Fibroblast of skin of left quadriceps (primary cell): Measurements from ENCODE around the gene SMPX.

ENCODE experiments used
- DNase-seq, 2 experiments: peaks; one replicate each; pipeline ENCODE4 v3.0.0-alpha.2; 2013; ENCODE audit warnings: low read depth in 2 of 2

The SMPX gene

GRCh38 chrX:21744060-21744459, 13.9 kb downstream of the SMPX start:
- DNase-seq = no peak

GRCh38 chrX:21741869-21742701, 15.8 kb downstream of the SMPX start:
- DNase-seq = no peak

GRCh38 chrX:21741364-21741763, 16.6 kb downstream of the SMPX start:
- no peak for DNase-seq

GRCh38 chrX:21740329-21741274, 17.3 kb downstream of the SMPX start:
- DNase-seq = no peak

- DNase-seq = no peak
Observed at GRCh38 chrX:21738950-21739287, 19.0 kb downstream of the SMPX start.

GRCh38 chrX:21738210-21738949, 19.5 kb downstream of the SMPX start:
- DNase-seq = no peak

- DNase-seq = no peak
Observed at GRCh38 chrX:21735768-21736127, 22.2 kb downstream of the SMPX start.

GRCh38 chrX:21735038-21735767, 22.7 kb downstream of the SMPX start:
- DNase-seq = peak in 1 of 2 experiments; percentile 17

GRCh38 chrX:21734175-21734574, 23.7 kb downstream of the SMPX start:
- no peak for DNase-seq

GRCh38 chrX:21733705-21734104, 24.2 kb downstream of the SMPX start:
- DNase-seq = no peak

- DNase-seq = peak in 1 of 2 experiments; percentile 26
Observed at GRCh38 chrX:21730026-21730425, 27.9 kb downstream of the SMPX start.

- no peak for DNase-seq
Observed at GRCh38 chrX:21728276-21728968, 29.5 kb downstream of the SMPX start.

- no peak for DNase-seq
Observed at GRCh38 chrX:21725916-21726315, 32.0 kb downstream of the SMPX start.

GRCh38 chrX:21725496-21725895, 32.4 kb downstream of the SMPX start:
- peak in 1 of 2 experiments; percentile 18 for DNase-seq

- DNase-seq = no peak
Observed at GRCh38 chrX:21723814-21724213, 34.1 kb downstream of the SMPX start.

- DNase-seq = no peak
Observed at GRCh38 chrX:21723084-21723483, 34.8 kb downstream of the SMPX start.

GRCh38 chrX:21721195-21721594, 36.7 kb downstream of the SMPX start:
- DNase-seq = no peak

- DNase-seq = no peak
Observed at GRCh38 chrX:21718575-21718974, 39.3 kb downstream of the SMPX start.

- DNase-seq = no peak
Observed at GRCh38 chrX:21717802-21718201, 40.1 kb downstream of the SMPX start.

GRCh38 chrX:21715825-21716224, 42.1 kb downstream of the SMPX start:
- no peak for DNase-seq

GRCh38 chrX:21715337-21715736, 42.6 kb downstream of the SMPX start:
- DNase-seq = no peak
